Medulla oblongata (tissue), 1 donor: ENCODE measurements around the gene IGFBPL1.
"Not testable (repeated sequence)": the region's sequence is repeated elsewhere in the genome, so short reads cannot be mapped to it uniquely, and the experiment has no call there.

Experiments
- DNase-seq: peaks from one replicate; pipeline ENCODE4 v3.0.0-alpha.2; 2015; ENCODE audit errors: extremely low spot score

IGFBPL1 gene

DNA sequence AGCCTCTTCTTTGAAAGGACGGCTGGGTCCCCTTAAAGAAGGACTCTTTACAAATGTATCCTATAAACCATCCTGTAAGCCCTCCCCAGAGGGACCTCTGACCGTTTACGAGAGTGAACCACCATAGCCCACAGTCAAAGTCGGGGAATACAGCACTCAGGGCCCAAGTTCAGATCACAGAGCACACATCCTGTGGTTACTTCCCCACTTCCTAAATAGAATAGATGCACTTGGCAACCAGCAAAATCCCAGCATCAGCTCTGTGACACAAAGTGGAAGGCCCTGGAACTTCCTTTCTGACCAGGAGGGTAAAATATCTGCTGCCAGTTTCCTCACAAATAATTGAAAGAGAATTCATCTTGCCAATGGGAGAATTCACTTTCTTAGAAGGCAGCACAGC, 6.9 kb upstream of the IGFBPL1 start:
- DNase-seq: no peak

GRCh38 chr9:38428062-38428461, 3.8 kb upstream of the IGFBPL1 start:
- no peak for DNase-seq

DNA sequence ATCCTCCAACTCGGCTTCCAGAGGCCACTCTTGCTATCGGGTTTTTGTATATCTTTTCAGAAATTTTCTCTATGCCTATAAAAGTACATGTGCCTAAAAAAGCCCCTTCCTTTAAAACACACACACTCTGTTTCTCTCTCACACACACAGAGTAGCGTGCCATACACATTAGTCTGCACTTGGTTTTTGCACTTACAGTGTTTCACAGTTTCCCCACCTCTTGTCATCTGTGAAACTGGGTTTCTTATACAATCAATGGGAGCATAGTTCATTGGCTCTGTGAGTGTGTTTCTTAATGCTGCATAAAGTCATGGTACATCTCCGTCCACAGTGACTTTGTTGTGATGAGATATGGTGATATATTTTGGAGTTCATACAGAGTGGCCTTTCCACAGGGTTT, 664 bp upstream of the IGFBPL1 start:
- DNase-seq: no peak

DNA sequence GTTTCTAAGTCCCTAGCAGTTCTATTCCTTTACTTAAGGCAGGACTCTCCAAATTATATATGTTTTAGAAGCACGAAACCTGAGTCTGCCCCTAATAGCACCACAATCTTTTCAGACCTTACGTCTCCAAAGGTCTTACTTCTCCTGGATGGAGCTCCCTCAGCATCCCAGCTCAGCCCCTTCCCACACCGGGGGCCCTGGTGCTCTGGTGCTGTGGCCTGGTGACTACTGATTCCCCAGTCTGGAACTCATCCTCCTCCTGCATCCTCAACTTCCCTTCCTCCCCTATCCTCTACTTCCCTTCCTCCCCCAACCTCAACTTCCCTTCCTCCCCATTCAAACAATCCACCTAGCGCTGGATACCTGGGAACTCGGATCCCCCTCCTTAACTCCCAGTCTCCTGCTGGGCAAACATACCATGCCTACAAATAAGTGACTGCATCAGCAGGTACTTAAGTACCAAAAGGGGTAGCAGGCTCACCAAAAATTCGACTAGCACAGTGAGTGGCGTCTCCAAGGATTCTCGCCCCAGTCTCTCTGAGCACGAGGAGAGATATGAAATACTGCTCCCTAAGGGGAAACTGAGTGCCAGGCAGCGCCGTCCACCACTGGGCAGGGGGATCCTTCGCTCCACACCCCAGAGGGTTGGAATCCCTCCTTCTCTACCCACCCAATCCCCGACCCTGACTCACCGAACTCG, 831 bp downstream of the IGFBPL1 start:
- no peak for DNase-seq

DNA sequence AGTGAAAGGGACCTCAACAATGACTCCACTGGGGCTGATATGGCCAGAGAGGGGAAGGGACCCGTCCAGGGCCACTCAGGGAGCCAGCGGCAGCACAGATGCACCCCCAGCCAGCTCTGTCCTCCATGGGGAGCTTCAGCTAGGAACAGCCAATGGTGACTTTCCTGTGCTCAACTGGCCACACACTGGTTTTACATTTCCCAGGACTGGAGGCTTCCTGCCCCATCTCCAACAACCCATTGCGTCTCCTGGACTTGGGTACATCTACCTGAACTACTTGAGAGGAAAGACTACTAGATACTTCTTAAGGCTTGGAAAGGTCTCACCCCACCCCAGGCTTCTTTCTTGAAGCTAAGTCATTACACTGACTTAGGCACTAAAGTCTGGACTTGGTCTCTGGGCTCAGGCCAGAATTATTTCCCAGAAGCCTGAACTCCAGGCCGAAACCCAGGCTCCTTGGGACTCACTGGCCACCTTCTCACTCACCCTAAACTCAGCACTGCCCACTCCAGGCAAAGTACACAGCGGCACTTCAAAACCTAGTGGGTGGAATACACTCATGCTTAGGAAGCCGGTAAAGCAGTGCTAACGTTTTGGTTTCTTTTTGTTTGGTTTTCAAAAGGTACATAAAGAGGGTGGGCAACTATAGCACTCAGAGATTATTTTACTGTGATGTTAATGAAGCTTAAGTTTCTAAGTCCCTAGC, 1.5 kb downstream of the IGFBPL1 start:
- DNase-seq: no peak

DNA sequence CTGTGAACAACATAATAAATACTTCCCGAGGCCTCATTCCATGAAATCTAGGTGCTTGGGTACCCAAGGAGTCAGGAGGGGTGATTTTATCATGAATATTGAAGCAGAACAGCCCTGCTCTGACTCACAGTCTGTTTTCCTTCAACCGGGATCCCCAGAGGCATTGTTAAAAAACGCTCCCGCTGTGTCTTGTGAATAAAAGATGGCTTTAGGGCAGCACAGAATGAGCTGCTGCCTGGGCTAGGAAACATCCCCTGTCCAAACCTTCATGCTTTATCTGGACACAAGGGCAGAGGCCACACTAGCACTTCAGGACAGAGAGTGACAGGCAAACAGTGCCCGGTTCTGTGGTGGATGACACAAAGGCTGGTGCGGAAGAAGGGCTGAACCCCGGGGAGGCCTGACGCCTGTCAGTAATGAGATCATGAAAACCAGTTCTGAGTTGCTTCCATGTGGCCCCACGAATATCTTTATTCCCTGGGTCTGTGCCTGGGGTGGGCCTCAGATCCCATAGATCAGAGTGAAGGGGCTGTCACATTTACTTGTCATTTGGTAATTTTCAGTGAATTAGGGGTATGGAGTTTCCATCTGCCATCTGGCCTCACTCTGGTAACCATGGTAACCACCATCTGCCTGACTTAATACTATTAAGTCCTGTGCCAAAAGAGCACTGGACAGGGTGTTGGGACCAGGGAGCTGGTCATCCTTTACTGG, 2.6 kb downstream of the IGFBPL1 start:
- DNase-seq: no peak

GRCh38 chr9:38419181-38419580, 5.1 kb downstream of the IGFBPL1 start:
- no peak for DNase-seq

- DNase-seq: no peak
These were observed 5.9 kb downstream of the IGFBPL1 start for GRCh38 chr9:38418366-38418765.

DNA sequence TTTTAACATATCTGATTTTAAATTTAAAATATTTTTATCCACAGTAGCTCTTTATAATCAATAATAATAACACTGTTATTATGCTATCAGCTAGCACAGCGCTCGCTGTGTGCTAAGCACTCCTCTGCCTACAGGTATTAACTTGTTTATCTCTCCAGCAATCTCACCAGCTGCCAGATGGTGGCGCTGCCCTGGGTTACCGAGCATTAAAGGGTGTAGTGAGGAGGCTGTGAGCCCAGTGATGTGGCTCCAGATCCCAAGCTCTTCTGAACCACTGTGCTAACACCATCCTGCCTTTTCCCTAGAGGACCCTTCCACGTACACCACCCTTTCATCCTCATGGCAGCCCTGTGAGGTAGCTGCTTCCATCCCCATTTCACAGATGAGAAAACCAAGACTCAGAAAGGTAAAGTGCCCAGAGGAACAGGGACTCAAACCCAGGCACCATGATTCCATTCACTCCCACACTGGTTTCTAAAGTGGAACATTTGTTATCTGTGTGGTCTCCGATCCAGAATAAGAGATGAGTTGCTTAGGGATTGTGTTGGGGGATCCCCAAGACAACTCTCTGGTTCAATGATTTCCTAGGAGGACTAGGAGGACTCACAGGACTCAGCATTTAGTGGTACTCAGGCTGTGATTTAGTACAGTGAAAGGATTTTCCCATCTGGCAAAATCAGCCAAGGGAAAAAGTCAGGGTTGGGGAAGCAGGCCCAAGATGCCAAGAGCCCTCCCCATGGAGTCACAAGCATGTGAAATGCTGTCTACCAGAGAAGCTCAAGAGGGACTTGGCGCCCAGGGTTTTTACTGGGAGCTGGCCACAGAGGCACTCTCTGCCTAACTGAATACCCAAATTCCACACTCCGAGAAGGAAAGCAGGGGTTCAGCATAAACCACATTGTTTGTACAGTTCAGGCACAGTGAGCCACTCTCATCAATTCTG, 7.0 kb downstream of the IGFBPL1 start:
- DNase-seq: no peak

DNA sequence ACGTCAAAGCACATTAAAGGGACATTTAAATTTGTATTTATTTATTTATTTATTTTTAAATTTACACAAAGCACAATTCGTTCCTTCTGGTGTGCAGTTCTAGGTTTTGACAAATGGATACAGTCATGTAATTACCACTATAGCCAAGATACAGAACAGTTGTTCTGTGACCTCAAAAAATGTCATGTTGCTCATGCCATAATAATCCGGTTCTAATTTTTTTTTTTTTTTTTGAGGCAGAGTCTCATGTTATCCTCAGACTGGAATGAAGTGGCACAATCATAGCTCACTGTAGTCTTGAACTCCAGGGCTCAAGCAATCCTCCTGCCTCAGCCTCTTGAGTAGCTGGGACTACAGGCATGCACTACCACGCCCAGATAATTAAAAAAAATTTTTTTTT, 7.8 kb downstream of the IGFBPL1 start:
- DNase-seq: no peak

- no peak for DNase-seq
These were observed 8.4 kb downstream of the IGFBPL1 start for GRCh38 chr9:38415856-38416255.

- DNase-seq: no peak
These were observed 10.1 kb downstream of the IGFBPL1 start for GRCh38 chr9:38414040-38414723.

- no peak for DNase-seq
These were observed 11.0 kb downstream of the IGFBPL1 start for GRCh38 chr9:38413283-38413682.

- DNase-seq: no peak
These were observed 11.5 kb downstream of the IGFBPL1 start for GRCh38 chr9:38412751-38413150.

DNA sequence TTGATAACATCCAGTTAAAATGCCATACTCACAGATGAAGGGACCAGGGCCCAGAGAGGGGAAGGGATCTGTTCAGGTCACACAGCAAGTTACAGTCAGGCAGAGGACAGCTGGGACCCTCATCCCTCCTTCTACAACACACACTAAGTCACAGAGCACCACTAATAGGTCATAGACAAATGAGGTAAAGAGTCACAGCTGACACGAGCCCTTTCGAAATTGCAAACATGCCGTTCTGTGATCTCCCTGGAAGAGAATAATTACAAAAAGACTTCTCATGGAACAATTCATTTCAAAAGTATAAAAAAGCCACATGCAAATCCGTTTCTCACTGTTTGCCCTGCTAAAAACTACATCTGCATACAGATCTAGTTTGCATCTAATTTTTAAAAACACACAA, 15.5 kb downstream of the IGFBPL1 start:
- no peak for DNase-seq

DNA sequence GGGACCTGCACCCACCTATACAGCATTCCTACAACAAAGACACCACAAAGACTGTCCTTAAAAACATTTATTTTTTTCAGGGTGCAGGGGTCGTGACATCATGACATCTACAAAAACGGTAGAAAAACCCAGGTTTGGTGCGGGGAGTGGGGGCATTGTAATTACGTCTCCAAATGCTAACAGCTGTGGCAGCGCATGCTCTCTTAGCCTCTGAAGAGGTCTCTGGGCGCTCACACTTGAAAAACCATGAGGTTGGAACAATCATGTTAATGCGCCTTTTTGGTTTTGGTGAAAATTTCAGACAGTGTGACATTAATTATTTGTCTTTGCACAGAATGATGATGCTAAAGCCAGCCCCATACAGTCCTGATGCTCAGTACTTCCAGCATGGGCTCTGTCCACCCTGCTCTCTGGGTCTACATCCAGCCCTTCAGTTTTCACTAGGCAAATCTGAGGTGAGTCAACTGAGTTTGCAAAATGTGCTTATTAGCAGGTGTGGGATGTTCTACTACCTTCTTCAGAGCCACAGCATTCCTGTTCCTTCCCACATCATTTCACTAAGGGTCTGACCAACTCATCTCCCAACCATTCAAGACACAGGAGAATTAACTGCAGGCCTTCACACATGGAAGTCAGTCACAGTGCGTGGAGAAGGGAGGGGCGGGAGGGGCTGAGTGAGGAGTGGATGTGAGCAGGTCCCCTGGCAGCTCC, 17.6 kb downstream of the IGFBPL1 start:
- no peak for DNase-seq

DNA sequence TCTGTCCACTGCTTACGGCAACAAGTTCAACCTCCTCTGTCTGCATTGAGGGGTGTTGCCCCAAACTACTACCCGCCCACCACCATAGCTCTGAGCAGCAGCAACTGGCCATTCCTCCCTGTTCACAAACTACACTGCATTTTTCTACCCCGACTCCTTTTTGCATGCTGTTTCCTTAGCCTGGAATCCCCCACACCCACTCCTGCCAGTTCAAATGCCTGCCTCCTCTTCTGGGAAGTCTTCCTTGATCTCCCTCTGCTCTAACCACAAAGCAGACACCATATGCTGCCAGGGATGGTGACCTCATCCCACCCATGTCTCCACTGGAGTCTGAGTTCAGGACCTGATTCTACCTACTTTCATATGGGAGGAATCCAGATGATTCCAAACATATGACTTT, 18.5 kb downstream of the IGFBPL1 start:
- no peak for DNase-seq

DNA sequence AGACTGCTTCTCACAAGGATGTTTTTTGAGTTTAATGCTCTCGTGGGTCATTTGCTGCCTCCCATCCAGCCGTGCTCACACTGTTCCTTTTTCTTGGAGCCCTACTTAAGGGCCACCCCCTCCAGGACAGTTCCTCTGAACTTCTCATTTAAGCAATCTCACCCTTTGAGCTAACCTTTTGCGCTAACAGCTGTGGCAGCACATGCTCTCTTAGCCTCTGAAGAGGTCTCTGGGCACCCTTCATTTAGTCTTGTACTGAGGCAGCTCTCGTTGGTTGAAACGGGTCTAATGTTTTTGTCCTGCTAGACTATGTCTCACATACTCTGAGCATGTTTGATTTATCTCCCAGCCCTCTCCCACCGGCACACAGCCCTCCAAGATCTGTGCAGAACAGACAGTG, 19.9 kb downstream of the IGFBPL1 start:
- DNase-seq: no peak

DNA sequence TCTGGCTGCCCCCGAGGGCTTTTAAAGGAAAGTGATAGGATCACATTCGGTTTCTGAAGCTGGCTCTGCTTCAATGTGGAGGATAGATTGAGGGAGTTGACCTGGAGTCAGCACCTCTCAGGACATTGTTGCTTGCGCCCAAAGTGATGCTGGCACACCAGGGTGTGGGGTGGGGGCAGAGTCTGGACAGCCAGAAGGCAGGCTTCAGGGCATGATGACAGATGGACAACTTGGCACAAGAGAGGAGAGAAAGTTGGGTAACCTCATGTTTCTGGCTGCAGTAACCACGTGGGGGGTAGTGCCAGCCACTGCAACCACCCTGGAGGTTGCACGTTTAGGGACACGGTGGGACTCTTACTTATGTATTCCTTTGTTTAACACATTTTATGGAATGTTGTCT, 22.3 kb downstream of the IGFBPL1 start:
- no peak for DNase-seq

DNA sequence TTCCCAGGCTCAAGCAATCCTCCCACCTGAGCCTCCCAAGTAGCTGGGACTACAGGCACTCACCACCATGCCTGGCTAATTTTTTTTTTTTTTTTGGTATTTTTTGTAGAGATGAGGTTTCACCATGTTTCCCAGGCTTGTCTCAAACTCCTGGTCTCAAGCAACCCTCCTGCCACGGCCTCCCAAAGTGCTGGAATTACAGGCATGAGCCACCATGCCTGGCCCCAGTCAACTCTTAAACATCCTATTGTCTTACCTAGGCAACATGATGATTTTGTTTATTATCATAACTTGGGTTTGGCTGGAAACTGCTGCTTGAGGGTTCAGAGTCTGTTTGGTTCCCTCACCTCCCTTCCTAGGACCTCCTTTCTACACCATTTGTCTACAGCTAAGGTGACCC, 25.1 kb downstream of the IGFBPL1 start:
- not testable (repeated sequence) for DNase-seq

GRCh38 chr9:38396371-38396671, 27.9 kb downstream of the IGFBPL1 start:
- no peak for DNase-seq
